ENCODE measurements around the gene FGF10. TPM values are rescaled to one million over a fixed set of nuclear protein-coding genes. Genes with fewer than 3 reads are reported as not detected.

The FGF10 gene
- total RNA-seq, 2 donors from 2014 or later: not detected

DNA sequence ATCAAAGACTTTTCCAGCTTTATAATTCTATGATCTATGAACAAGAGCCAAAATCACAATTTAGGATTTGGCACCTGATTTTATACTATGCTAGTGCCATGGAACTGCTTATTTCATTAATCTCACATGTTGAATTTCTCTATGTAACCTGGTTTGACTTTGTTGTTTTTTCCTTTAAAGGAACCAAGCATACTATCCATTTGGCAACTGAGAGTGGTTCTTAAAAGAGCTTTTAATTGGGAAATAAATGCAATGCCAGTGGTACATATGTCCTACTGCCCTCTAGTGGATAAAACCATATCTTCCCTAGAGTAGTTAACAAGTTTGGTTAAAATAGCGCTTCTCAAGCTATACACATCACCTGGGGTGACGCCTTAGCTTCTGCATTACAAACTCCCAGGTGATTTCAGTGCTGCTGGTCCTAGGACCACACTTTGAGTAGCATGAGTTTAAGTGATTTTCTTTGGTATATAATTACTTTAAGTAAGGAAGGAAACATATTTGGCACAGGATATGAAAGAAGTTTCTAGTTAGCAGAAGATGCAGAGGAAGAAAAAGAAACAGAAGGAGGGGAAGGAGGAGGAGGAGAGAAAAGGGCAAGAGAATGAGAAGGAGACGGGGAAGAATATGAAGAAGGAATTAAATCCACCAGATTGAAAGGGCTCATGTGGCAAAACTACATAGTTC lies 56.8 kb downstream of the FGF10 start:
- Mint-ChIP-seq H3K27me3 (no peaks in the 10 kb centered on the region), H3K27ac (no peak overlapping the region), H3K4me1 (no peaks in the 10 kb centered on the region), H3K4me3 (no peak overlapping the region), H3K36me3 (ENCODE audit: low read depth) (no peaks in the 10 kb centered on the region)
- ATAC-seq (no peak), DNase-seq (no peak)
- no peaks in the 10 kb centered on the region for H3K9me3 ChIP-seq (ENCODE audit: control insufficient read depth, low read length, poor library complexity, severe bottlenecking)

DNA sequence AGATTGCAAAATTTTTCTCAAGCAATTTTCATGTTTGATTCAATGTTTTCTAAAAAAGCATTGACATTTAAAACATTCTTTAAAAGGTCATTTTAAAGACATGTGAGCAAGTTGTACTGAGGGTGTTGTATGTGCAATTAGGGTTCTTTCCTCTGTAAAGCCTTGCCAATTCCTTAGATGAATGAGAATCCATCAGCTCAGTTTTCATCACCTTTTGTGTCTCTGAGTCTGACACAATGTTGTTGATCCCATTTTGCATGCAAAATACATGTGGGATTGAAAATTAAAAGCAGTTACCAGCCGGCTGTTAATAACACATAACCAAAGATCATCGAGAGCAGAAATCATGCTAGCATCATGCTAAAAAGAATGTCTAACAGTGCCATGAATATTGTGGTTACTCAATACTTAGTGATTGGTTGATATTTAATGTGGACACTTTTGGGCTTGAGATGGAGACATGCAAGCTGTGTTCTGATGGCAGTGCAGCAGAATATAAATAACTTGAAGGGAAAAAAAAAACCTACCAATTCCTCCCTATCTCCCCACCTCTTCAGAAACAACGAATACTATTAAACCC lies 57.7 kb downstream of the FGF10 start:
- DNase-seq: no peak
- Mint-ChIP-seq H3K36me3 (ENCODE audit: low read depth) (no peaks in the 10 kb centered on the region), H3K27ac (no peak overlapping the region), H3K27me3 (no peaks in the 10 kb centered on the region), H3K4me1 (no peaks in the 10 kb centered on the region), H3K4me3 (no peak overlapping the region)
- ATAC-seq: no peak
- no peaks in the 10 kb centered on the region for H3K9me3 ChIP-seq (ENCODE audit: control insufficient read depth, low read length, poor library complexity, severe bottlenecking)

DNA sequence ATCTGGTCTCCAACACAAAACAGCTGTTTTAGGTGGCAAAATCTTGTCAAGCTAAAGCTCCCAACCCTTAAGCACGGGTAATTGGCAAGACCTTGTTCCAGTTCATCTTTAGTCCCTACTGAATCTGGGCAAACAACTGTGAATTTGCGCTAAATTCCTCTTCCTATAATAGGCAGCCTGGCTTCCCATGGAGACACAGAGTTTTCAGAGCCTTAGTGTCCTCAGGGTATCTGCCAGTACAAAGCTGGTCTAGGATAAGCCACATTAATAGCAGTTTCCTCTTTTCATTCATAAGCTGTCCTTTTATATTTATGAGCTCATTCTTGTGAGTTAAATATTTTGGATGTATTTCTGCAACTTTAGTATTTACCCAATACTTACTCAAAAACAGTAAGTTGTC lies 59.5 kb downstream of the FGF10 start:
- ATAC-seq (no peak), DNase-seq (no peak)
- Mint-ChIP-seq H3K4me3 (no peak overlapping the region), H3K27me3 (no peaks in the 10 kb centered on the region), H3K36me3 (ENCODE audit: low read depth) (no peaks in the 10 kb centered on the region), H3K4me1 (no peaks in the 10 kb centered on the region), H3K27ac (no peak overlapping the region)
- no peaks in the 10 kb centered on the region for H3K9me3 ChIP-seq (ENCODE audit: control insufficient read depth, low read length, poor library complexity, severe bottlenecking)

DNA sequence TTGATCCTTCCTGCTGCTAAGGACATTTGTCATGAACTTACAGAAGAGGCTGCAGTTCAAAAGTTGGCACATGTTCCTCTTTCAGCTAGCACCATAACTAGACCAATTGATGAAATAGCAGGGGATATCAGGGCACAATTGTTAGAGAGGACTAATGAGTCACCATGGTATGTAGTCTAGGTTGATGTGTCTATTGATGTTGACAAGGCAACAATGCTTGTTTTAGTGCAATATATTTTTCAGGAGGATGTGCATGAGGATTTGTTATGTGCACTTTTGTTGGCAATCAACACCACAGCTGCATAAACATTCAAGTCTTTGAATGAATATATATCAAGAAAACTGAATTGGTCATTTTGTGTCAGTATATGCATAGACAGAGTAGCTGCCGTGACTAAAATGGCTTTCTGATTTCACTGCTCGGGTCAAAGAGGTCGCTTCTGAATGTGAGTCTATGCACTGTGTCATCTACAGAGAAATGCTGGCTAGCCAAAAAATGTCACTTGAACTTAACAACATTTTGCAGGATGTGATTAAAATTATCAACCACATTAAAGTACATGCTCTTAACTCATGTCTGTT lies 68.0 kb downstream of the FGF10 start:
- ATAC-seq: no peak
- no peaks in the 10 kb centered on the region for H3K4me1 Mint-ChIP-seq
- no peak overlapping the region for H3K27ac Mint-ChIP-seq

DNA sequence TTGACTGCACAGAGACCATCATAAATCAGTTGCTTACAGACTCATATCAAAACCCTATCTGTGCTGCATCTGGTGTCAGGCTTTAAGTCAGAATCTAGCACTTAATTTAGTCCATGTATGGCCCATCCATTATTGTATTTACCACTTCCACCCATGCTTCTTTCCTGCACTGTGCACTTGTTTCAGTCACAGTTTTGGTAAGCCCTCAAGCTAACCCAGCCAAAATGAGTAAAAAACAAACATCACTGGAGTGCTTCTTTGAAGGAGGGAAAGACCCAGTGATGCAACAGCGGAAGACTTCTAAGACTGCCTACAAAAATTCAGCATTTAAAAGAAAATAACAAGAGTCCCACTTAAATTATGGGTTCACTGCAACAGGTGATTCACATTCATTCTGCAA lies 69.0 kb downstream of the FGF10 start:
- Mint-ChIP-seq H3K27me3 (no peaks in the 10 kb centered on the region), H3K4me3 (no peak overlapping the region), H3K36me3 (ENCODE audit: low read depth) (no peaks in the 10 kb centered on the region), H3K4me1 (no peaks in the 10 kb centered on the region), H3K27ac (no peak overlapping the region)
- no peak for DNase-seq
- H3K9me3 ChIP-seq (ENCODE audit: control insufficient read depth, low read length, poor library complexity, severe bottlenecking): no peaks in the 10 kb centered on the region
- no peak for ATAC-seq

More for the DNA sequence above, 68.0 kb downstream of the FGF10 start:
- Mint-ChIP-seq H3K27me3 (no peaks in the 10 kb centered on the region), H3K36me3 (ENCODE audit: low read depth) (no peaks in the 10 kb centered on the region), H3K4me3 (no peak overlapping the region)
- no peaks in the 10 kb centered on the region for H3K9me3 ChIP-seq (ENCODE audit: control insufficient read depth, low read length, poor library complexity, severe bottlenecking)
- DNase-seq: no peak

DNA sequence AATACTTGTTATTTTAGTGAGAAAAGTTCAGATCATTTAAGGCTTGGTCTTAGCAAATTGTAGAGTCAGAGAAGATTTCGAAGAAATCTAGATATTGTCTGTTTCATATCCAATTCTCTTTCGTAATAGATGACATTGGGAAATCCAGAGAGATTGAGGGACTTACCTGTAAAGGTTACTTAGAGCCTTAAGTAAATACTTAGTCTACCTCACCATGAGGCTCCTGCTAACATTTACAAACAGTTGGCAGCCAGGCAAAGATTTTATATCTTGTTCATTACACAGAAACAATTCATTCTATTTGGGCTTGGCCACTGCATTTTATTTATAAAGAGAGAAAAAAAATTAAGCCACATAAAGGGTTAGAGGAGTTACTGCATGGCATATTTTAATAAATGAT lies 70.3 kb downstream of the FGF10 start:
- no peaks in the 10 kb centered on the region for H3K27me3 Mint-ChIP-seq
- no peaks in the 10 kb centered on the region for H3K9me3 ChIP-seq (ENCODE audit: control insufficient read depth, low read length, poor library complexity, severe bottlenecking)
- H3K4me3 Mint-ChIP-seq: no peak overlapping the region
- no peak for DNase-seq
- H3K36me3 Mint-ChIP-seq (ENCODE audit: low read depth): no peaks in the 10 kb centered on the region
- no peak overlapping the region for H3K27ac Mint-ChIP-seq
- H3K4me1 Mint-ChIP-seq: no peaks in the 10 kb centered on the region
- ATAC-seq: no peak

DNA sequence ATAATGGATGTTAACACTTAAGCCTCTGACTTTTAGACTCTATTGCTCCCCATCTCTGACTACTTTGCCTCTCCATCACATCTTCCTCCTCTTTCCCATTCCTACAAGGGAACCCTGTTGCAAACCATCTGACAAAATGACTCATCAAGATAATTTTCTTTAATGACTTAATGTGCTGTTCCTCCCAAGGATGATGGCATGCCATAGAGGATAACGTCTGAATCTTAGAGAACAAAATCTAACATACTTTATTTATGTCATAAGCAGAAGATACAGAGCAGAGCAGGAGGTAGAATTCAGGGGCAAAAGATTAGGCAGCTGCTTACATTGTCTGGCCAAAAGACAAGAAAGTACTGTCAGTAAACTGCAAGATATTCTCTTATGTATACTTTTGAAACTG lies 76.8 kb downstream of the FGF10 start:
- Mint-ChIP-seq H3K27ac (no peak overlapping the region), H3K4me1 (no peaks in the 10 kb centered on the region), H3K27me3 (no peaks in the 10 kb centered on the region), H3K4me3 (no peak overlapping the region), H3K36me3 (ENCODE audit: low read depth) (no peaks in the 10 kb centered on the region)
- no peaks in the 10 kb centered on the region for H3K9me3 ChIP-seq (ENCODE audit: control insufficient read depth, low read length, poor library complexity, severe bottlenecking)
- DNase-seq: no peak
- ATAC-seq: no peak

DNA sequence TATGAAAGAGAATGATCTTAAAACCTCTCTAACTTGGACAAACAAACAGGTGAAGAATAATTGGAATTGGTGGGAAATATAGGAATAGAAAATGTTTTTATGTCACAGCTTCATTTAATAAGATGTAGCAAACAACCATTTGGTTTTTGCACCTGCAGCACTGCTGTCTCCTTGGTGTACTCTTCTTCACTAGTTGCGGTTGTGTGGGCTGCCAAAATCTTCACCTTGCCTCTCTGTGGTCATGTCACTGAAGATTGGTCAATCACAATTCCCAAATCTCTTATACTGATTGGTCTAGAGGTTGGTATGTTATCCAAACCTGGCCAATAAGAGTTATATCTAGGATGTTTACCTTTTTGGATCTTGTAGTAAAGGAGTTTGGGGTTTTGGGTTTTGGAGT lies 88.7 kb downstream of the FGF10 start:
- Mint-ChIP-seq H3K4me3 (no peak overlapping the region), H3K27ac (no peak overlapping the region), H3K36me3 (ENCODE audit: low read depth) (no peaks in the 10 kb centered on the region), H3K27me3 (no peaks in the 10 kb centered on the region), H3K4me1 (no peaks in the 10 kb centered on the region)
- no peak for ATAC-seq
- no peaks in the 10 kb centered on the region for H3K9me3 ChIP-seq (ENCODE audit: control insufficient read depth, low read length, poor library complexity, severe bottlenecking)
- no peak for DNase-seq

DNA sequence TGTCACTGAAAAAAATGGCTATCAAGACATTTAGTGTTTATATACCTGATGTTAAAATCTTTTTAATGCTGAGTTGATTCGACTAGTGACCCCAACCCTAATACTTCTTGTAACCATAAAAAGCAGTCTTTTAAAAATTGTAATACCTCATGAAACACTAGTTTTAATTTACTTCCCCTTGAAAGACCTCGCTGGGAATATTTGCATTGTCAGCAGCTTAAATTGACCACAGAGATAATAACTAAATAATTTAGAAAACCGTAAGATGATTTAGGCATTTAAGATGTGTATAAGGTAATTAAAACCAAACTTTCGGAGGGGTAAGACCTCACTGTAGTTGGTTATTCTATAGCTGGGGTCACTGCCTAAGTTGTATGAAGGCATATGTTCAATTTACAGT lies 89.8 kb downstream of the FGF10 start:
- Mint-ChIP-seq H3K4me3 (no peak overlapping the region), H3K27ac (no peak overlapping the region), H3K27me3 (no peaks in the 10 kb centered on the region), H3K4me1 (no peaks in the 10 kb centered on the region), H3K36me3 (ENCODE audit: low read depth) (no peaks in the 10 kb centered on the region)
- DNase-seq (no peak), ATAC-seq (no peak)
- no peaks in the 10 kb centered on the region for H3K9me3 ChIP-seq (ENCODE audit: control insufficient read depth, low read length, poor library complexity, severe bottlenecking)

DNA sequence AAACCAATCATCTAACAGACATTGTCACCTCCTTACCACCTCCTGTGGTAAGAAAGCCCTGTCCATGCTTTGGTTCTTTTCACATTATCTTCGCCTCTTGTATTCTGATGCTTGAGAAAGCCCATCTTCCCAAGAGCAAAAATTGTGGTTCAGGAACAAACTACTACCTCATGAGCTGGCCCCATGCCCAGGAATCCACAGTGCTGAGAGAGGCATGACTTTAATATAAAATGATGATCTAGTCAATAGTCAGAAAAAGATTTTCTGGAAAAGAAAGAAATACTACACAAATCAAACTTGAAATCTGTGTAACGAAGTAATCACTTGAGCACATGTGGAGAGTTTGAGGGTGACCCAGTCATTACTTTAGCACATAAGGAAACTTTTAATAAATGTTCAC lies 94.7 kb downstream of the FGF10 start:
- Mint-ChIP-seq H3K27me3 (no peaks in the 10 kb centered on the region), H3K27ac (no peak overlapping the region), H3K36me3 (ENCODE audit: low read depth) (no peaks in the 10 kb centered on the region), H3K4me1 (no peaks in the 10 kb centered on the region), H3K4me3 (no peak overlapping the region)
- no peak for ATAC-seq
- DNase-seq: no peak
- H3K9me3 ChIP-seq (ENCODE audit: control insufficient read depth, low read length, poor library complexity, severe bottlenecking): no peaks in the 10 kb centered on the region

DNA sequence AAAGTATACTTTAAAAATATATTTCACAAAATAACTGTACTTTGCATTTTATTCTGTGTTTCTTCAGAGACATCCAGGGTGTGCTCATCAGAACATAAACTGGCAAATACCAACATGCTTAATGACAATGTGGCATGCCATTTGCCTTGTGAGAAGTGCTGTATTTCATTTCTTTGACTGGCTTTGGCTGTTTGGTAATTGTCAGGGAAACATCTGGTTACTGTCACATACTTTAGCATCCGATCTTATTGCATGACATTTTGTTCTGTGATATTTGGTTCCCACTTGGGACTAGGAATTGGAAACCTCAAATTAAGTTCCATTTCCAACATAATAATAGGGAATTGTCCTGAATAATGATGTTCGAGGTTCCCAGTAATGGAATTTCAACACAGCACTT lies 96.5 kb downstream of the FGF10 start:
- Mint-ChIP-seq H3K4me1 (no peaks in the 10 kb centered on the region), H3K36me3 (ENCODE audit: low read depth) (no peaks in the 10 kb centered on the region), H3K4me3 (no peak overlapping the region)

DNA sequence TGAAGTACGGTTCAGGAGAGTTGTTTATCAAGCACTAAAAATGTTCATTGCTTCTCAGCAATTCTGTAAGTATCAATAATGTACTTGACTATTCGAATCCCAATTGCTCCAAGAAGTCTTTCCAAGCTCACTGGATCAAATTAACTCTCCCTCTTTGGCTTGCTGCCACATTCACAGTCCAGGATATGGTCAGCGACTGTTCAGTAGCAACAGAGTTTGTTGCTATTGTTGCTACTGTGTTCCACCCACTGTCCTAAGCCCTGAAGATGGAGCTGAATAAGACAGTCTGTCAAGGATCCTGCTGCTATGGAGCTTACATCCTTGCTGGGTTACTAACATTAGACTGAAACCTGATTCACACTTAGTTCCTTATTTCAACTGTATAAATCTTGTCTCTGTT lies 110.8 kb downstream of the FGF10 start:
- H3K27ac Mint-ChIP-seq: no peak overlapping the region
- no peak overlapping the region for H3K4me3 Mint-ChIP-seq
- no peak for ATAC-seq
- H3K4me1 Mint-ChIP-seq: no peaks in the 10 kb centered on the region
- no peaks in the 10 kb centered on the region for H3K27me3 Mint-ChIP-seq
- DNase-seq: no peak
- H3K9me3 ChIP-seq (ENCODE audit: control insufficient read depth, low read length, poor library complexity, severe bottlenecking): no peaks in the 10 kb centered on the region
- no peaks in the 10 kb centered on the region for H3K36me3 Mint-ChIP-seq (ENCODE audit: low read depth)

More for the DNA sequence above, 96.5 kb downstream of the FGF10 start:
- ATAC-seq (no peak), DNase-seq (no peak)
- Mint-ChIP-seq H3K27ac (no peak overlapping the region), H3K27me3 (no peaks in the 10 kb centered on the region)
- H3K9me3 ChIP-seq (ENCODE audit: control insufficient read depth, low read length, poor library complexity, severe bottlenecking): no peaks in the 10 kb centered on the region

DNA sequence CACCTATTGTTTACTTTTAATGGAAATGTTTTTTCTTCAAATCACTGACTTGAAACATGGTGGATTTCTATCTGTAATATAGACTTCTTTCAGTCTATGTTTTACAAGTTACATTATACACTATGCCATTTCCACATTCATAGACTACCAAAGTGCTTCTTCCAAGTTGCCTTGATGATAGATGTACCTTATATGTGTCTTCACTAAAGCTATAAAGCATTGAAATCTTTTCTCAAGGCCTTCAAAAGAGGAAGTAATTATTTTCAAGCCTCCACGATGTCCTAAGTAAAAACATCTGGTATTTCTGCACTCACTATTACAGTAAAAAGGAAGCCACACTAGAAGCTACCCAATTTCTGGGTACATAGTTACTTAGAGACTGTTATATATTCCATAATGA lies 113.3 kb downstream of the FGF10 start:
- DNase-seq (no peak), ATAC-seq (no peak)
- Mint-ChIP-seq H3K4me1 (no peaks in the 10 kb centered on the region), H3K4me3 (no peak overlapping the region), H3K27ac (no peak overlapping the region), H3K27me3 (no peaks in the 10 kb centered on the region), H3K36me3 (ENCODE audit: low read depth) (no peaks in the 10 kb centered on the region)
- no peaks in the 10 kb centered on the region for H3K9me3 ChIP-seq (ENCODE audit: control insufficient read depth, low read length, poor library complexity, severe bottlenecking)

DNA sequence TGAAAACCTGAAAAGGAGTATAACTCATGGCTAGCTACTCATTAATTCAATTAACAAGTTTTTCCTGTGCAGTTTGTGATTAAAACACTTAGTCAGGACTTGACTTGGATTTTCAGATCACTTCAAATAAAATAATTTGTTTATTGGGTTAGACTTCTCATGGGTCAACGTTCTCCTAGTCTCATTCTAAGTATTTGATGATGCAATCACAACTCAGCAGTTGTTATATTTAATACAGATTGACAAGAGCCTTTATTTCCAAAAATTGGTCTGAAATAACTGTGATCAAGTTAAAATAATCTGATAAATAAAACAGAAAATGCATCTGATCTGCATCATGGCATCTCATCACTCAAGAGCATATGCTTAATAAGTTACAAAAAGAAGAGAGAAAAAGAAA lies 113.9 kb downstream of the FGF10 start:
- Mint-ChIP-seq H3K4me1 (no peaks in the 10 kb centered on the region), H3K36me3 (ENCODE audit: low read depth) (no peaks in the 10 kb centered on the region), H3K4me3 (no peak overlapping the region), H3K27ac (no peak overlapping the region), H3K27me3 (no peaks in the 10 kb centered on the region)
- DNase-seq (no peak), ATAC-seq (no peak)
- no peaks in the 10 kb centered on the region for H3K9me3 ChIP-seq (ENCODE audit: control insufficient read depth, low read length, poor library complexity, severe bottlenecking)

All from T-helper 17 cell (primary cell).